Fibroblast of lung (primary cell): Measurements from ENCODE around the gene SUPT3H. TPM values are rescaled to one million over a fixed set of nuclear protein-coding genes. Genes with fewer than 3 reads are reported as not detected.
A peak's percentile ranks its signal among the peaks of the same experiment; 100 is the strongest.

Experiments
- DNase-seq, 2 donors: peaks; one replicate each; pipeline versions ENCODE4 v3.0.0 to v3.0.0-alpha.2; 2010; ENCODE audit warnings: low read depth in 2 of 2
- H2AFZ ChIP-seq: 2 replicates; pipeline ENCODE4 v1.5.1; 2012; ENCODE audit warnings: low read length, control low read depth, inconsistent platforms
- H3K27ac ChIP-seq: 2 replicates; pipeline ENCODE4 v1.5.1; 2011; ENCODE audit warnings: low read length, control low read depth; ENCODE audit not compliant: insufficient read depth
- H3K27me3 ChIP-seq: 2 replicates; pipeline ENCODE4 v1.5.1; 2011; ENCODE audit warnings: mild to moderate bottlenecking, low read length; ENCODE audit not compliant: control insufficient read depth, insufficient read depth
- H3K36me3 ChIP-seq: 2 replicates; pipeline ENCODE4 v1.5.1; 2011; ENCODE audit warnings: low read length; ENCODE audit not compliant: control insufficient read depth, insufficient read depth
- H3K4me1 ChIP-seq: 2 replicates; pipeline ENCODE4 v1.5.1; 2011; ENCODE audit warnings: low read length; ENCODE audit not compliant: control insufficient read depth, insufficient read depth; ENCODE audit errors: extremely low read depth
- H3K4me2 ChIP-seq: 2 replicates; pipeline ENCODE4 v1.5.1; 2011; ENCODE audit warnings: low read length, control low read depth; ENCODE audit not compliant: insufficient read depth; ENCODE audit errors: extremely low read depth
- H3K4me3 ChIP-seq, 4 experiments: fragments of 200-600 bp in 1 of 4; sonication (generic) in 1 of 4; replicated peaks in 1 of 4; 2 replicates each; pipeline ENCODE4 v1.5.1; 2011 to 2016; ENCODE audit warnings: low read length in 4 of 4, low read depth in 3 of 4, mild to moderate bottlenecking in 3 of 4, control low read depth in 2 of 4, inconsistent platforms in 1 of 4, mixed read lengths in 1 of 4; ENCODE audit not compliant: insufficient read depth in 1 of 4; ENCODE audit errors: control extremely low read depth in 1 of 4
- H3K79me2 ChIP-seq: 2 replicates; pipeline ENCODE4 v1.5.1; 2012; ENCODE audit warnings: mild to moderate bottlenecking, low read length, inconsistent platforms; ENCODE audit not compliant: control insufficient read depth, insufficient read depth
- H3K9ac ChIP-seq: 2 replicates; pipeline ENCODE4 v1.5.1; 2011; ENCODE audit warnings: mild to moderate bottlenecking, low read length, control low read depth; ENCODE audit not compliant: insufficient read depth
- H3K9me3 ChIP-seq: 2 replicates; pipeline ENCODE4 v1.5.1; 2012; ENCODE audit warnings: low read depth, low read length; ENCODE audit not compliant: control insufficient read depth, insufficient read depth
- H4K20me1 ChIP-seq: 2 replicates; pipeline ENCODE4 v1.5.1; 2011; ENCODE audit warnings: low read length; ENCODE audit not compliant: control insufficient read depth, insufficient read depth; ENCODE audit errors: extremely low read depth
- EZH2 ChIP-seq: IDR thresholded peaks from 2 replicates; pipeline ENCODE4 v1.5.1; 2012; ENCODE audit warnings: low read length, control low read depth, mild to moderate bottlenecking; ENCODE audit errors: missing control alignments
- polyA plus RNA-seq, 2 donors: library from polyadenylated mRNA; depleted of rRNA in 1 of 2; stranded (reverse) in 1 of 2; unstranded in 1 of 2; fragments of >200 nt; gene quantifications; 2 replicates each; pipeline ENCODE4 v1.2.1, GENCODE V29; 2011 to 2012; ENCODE audit warnings: missing spikeins in 1 of 2
- total RNA-seq: library from RNA; depleted of rRNA; stranded (reverse); fragments of >200 nt; gene quantifications from 2 replicates; pipeline ENCODE4 v1.2.1, GENCODE V29; 2014
- TF ChIP-seq, protein P1 (sequence below), 2 donors: IDR thresholded peaks in 1 of 2; conservative IDR thresholded peaks in 1 of 2; 1 replicate in 1 of 2; 2 replicates in 1 of 2; pipeline ENCODE4 v1.5.1; 2011 to 2012; ENCODE audit warnings: low read length in 2 of 2, control low read depth in 1 of 2, inconsistent platforms in 1 of 2, low read depth in 1 of 2, mild to moderate bottlenecking in 1 of 2

SUPT3H gene
- total and polyA plus RNA-seq, 2 donors (not counting 1 experiment from before 2014, with no cell fraction given): 8.3 to 8.5 TPM

DNA sequence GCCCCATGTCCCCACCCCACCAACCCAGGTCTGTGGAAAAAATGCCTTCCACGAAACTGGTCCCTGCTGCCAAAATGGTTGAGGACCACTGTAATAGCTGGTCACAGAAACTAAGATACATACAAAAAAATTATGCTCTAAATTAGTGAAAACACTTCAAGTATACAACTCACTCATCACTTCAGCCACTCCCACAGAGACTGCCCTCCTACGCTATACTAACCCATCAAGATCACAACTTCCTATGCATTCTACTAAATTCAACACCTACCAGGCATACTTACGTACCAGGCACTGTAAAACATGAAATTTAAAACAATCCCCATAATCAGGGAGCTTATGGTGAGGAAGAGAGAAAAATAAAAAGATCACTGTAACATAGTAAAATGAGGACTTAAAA is 26.7 kb downstream of the SUPT3H start:
- no peaks in the 10 kb centered on the region for H4K20me1 ChIP-seq
- TF ChIP-seq EZH2: no peak
- TF ChIP-seq, protein P1, sequence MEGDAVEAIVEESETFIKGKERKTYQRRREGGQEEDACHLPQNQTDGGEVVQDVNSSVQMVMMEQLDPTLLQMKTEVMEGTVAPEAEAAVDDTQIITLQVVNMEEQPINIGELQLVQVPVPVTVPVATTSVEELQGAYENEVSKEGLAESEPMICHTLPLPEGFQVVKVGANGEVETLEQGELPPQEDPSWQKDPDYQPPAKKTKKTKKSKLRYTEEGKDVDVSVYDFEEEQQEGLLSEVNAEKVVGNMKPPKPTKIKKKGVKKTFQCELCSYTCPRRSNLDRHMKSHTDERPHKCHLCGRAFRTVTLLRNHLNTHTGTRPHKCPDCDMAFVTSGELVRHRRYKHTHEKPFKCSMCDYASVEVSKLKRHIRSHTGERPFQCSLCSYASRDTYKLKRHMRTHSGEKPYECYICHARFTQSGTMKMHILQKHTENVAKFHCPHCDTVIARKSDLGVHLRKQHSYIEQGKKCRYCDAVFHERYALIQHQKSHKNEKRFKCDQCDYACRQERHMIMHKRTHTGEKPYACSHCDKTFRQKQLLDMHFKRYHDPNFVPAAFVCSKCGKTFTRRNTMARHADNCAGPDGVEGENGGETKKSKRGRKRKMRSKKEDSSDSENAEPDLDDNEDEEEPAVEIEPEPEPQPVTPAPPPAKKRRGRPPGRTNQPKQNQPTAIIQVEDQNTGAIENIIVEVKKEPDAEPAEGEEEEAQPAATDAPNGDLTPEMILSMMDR (conservative IDR thresholded peaks at IDR 0.05 in 1 of 2, IDR thresholded peaks at IDR 0.05 in 1 of 2; ENCODE audit: low read depth in 1 of 2, low read length in 2 of 2): no peak

DNA sequence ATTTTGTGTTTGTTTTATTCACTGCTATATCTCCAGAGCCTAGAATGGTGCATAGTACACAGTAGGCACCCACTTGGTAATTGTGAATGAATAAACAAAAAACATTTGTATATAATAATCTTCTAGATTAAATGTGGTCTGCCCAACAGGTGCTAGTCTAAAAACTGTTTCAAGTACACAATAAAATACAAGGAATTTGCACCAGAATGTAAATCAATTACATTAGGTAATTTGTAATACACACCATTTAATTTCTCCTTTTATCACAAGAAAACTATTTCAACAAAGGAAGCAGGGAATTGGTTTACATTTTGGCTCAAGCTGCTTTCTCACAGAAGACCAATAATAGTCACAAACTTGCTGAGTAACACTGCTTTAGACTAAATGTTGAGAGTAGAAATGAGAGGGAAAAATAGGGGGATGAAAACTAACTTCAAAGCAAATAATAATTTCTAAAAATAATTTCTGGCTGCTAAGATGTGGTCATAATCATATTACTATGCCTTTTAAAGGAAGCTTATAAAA is 27.5 kb downstream of the SUPT3H start:
- no peak overlapping the region for H3K4me2 ChIP-seq
- no peak overlapping the region for H3K27ac ChIP-seq
- no peaks in the 10 kb centered on the region for H4K20me1 ChIP-seq
- H3K4me1 ChIP-seq: no peaks in the 10 kb centered on the region
- H2AFZ ChIP-seq: no peak overlapping the region
- no peak for TF ChIP-seq EZH2
- TF ChIP-seq, protein P1 (conservative IDR thresholded peaks at IDR 0.05 in 1 of 2, IDR thresholded peaks at IDR 0.05 in 1 of 2; ENCODE audit: low read depth in 1 of 2, low read length in 2 of 2): no peak
- no peaks in the 10 kb centered on the region for H3K36me3 ChIP-seq
- no peak overlapping the region for H3K9ac ChIP-seq
- H3K79me2 ChIP-seq: no peaks in the 10 kb centered on the region
- peak; percentile 13 to 21 for DNase-seq
- no peaks in the 10 kb centered on the region for H3K9me3 ChIP-seq
- no peak overlapping the region for H3K4me3 ChIP-seq
- no peaks in the 10 kb centered on the region for H3K27me3 ChIP-seq

More for the DNA sequence above, 26.7 kb downstream of the SUPT3H start:
- H3K4me2 ChIP-seq: no peak overlapping the region
- H3K27ac ChIP-seq: no peak overlapping the region
- H3K79me2 ChIP-seq: no peaks in the 10 kb centered on the region
- H2AFZ ChIP-seq: no peak overlapping the region
- no peak for DNase-seq
- H3K4me1 ChIP-seq: no peaks in the 10 kb centered on the region
- no peaks in the 10 kb centered on the region for H3K36me3 ChIP-seq
- H3K9ac ChIP-seq: no peak overlapping the region
- no peaks in the 10 kb centered on the region for H3K27me3 ChIP-seq
- H3K9me3 ChIP-seq: no peaks in the 10 kb centered on the region
- no peak overlapping the region for H3K4me3 ChIP-seq

DNA sequence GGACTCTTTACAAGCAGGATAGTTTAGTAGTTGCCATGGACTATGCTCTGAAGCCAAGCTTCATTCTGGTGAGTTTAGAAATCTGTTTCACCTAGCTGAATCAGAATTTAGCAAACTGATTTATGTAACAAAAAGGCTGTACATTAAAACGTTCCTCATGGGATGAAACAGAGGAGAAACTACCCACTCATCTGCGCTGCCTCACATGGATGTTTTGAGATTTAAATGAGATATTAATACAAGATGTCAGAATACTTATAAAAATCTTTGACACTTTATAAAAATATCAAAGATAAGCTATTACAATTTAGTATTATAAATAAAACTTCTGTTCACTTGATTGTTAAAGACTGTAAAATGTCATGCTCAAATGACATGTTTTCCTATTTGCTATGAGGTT is 32.8 kb downstream of the SUPT3H start:
- no peak overlapping the region for H3K27ac ChIP-seq
- no peaks in the 10 kb centered on the region for H3K79me2 ChIP-seq
- no peak overlapping the region for H3K4me3 ChIP-seq
- no peaks in the 10 kb centered on the region for H3K27me3 ChIP-seq
- no peaks in the 10 kb centered on the region for H3K36me3 ChIP-seq
- no peak overlapping the region for H3K4me2 ChIP-seq
- DNase-seq: no peak
- no peaks in the 10 kb centered on the region for H4K20me1 ChIP-seq
- H3K9me3 ChIP-seq: no peaks in the 10 kb centered on the region
- TF ChIP-seq, protein P1 (conservative IDR thresholded peaks at IDR 0.05 in 1 of 2, IDR thresholded peaks at IDR 0.05 in 1 of 2; ENCODE audit: low read depth in 1 of 2, low read length in 2 of 2): no peak
- no peak for TF ChIP-seq EZH2
- H3K4me1 ChIP-seq: no peaks in the 10 kb centered on the region
- H3K9ac ChIP-seq: no peak overlapping the region
- no peak overlapping the region for H2AFZ ChIP-seq
